Stimulated activated CD4-positive, alpha-beta T cell treated with anti-CD3 and anti-CD28 coated beads, TNF-alpha, amount 100 ng/mL, for 24 hours (primary cell): ENCODE data around the gene GRAP2.

Experiments used
- DNase-seq, 3 experiments: peaks; one replicate each; pipeline ENCODE4 v3.0.0-alpha.2; 2020; ENCODE audit warnings: low read depth in 3 of 3

GRAP2 gene

GRCh38 chr22:40010746-40011145, 109.9 kb downstream of the GRAP2 start:
- no peak for DNase-seq

GRCh38 chr22:40014667-40015248, 113.9 kb downstream of the GRAP2 start:
- DNase-seq = no peak

GRCh38 chr22:40015358-40015976, 114.6 kb downstream of the GRAP2 start:
- no peak for DNase-seq

- no peak for DNase-seq
Observed at GRCh38 chr22:40018051-40018450, 117.2 kb downstream of the GRAP2 start.

- DNase-seq = no peak
Observed at GRCh38 chr22:40019100-40019499, 118.2 kb downstream of the GRAP2 start.

GRCh38 chr22:40020956-40021355, 120.1 kb downstream of the GRAP2 start:
- no peak for DNase-seq

- DNase-seq = no peak
Observed at GRCh38 chr22:40021401-40022000, 120.6 kb downstream of the GRAP2 start.

- DNase-seq = no peak
Observed at GRCh38 chr22:40022536-40023240, 121.8 kb downstream of the GRAP2 start.
